Measurements from ENCODE around the gene ELMO3. TPM values are rescaled to one million over a fixed set of nuclear protein-coding genes. Genes with fewer than 3 reads are reported as not detected.

The ELMO3 gene
- total RNA-seq, 2 donors from 2014 or later: 24.1 to 40.5 TPM

GRCh38 chr16:67150833-67151396 lies 48.0 kb upstream of the ELMO3 start, which contains the start of gene B3GNT9:
Gene B3GNT9 (minus strand): TSS chr16:67150998. CDS start chr16:67150485, 513 bp downstream.
- 2 to 4% methylated on average over 23 to 26 of the region's 34 CpGs for WGBS, 2 donors
- Histone ChIP-seq H3K4me1 (peaks cover 30% of the 10 kb centered on the region), H3K27ac (peak within 1 kb of the TSS; percentile 17 to 61 (median 38)), H3K36me3 (replicated peaks in 1 of 2; ENCODE audit: insufficient read depth in 1 of 2, low read depth in 2 of 2) (peaks cover 0 to 7% of the 10 kb centered on the region in 2 donors), H3K27me3 (no peaks in the 10 kb centered on the region), H3K9me3 (no peaks in the 10 kb centered on the region), H3K4me3 (peak within 1 kb of the TSS; percentile 14 to 31)
- ATAC-seq (peak; percentile 54), DNase-seq (peak in 3 of 4 donors; percentile 45 to 72 (median 70))
- TF ChIP-seq CTCF (IDR thresholded peaks at IDR 0.05): no peak
- TF ChIP-seq POLR2A (IDR thresholded peaks at IDR 0.05): peak in 1 of 3 donors; percentile 12
- intact Hi-C loops (cut with DNase I): loop anchor here (5.0 kb wide), 2 partner anchors 134 to 174 kb away; no protein-coding TSS in a partner anchor

GRCh38 chr16:67151431-67152097 lies 47.4 kb upstream of the ELMO3 start:
- peak overlapping the region in 1 of 4 donors; percentile 51 for H3K27ac ChIP-seq
- H3K4me3 ChIP-seq: no peak overlapping the region
- peaks cover 36% of the 10 kb centered on the region for H3K4me1 ChIP-seq
- no peaks in the 10 kb centered on the region for H3K27me3 ChIP-seq
- H3K9me3 ChIP-seq: no peaks in the 10 kb centered on the region
- ATAC-seq: no peak
- H3K36me3 ChIP-seq (replicated peaks in 1 of 2; ENCODE audit: insufficient read depth in 1 of 2, low read depth in 2 of 2): peaks cover 0 to 4% of the 10 kb centered on the region in 2 donors
- intact Hi-C loops (cut with DNase I): loop anchor here (5.0 kb wide), 2 partner anchors 134 to 174 kb away; no protein-coding TSS in a partner anchor
- TF ChIP-seq POLR2A (IDR thresholded peaks at IDR 0.05) (no peak), CTCF (IDR thresholded peaks at IDR 0.05) (no peak)
- DNase-seq: no peak
- WGBS, 2 donors: 36 to 38% methylated on average over 6 to 8 of the region's 8 CpGs

GRCh38 chr16:67154578-67155294 lies 44.2 kb upstream of the ELMO3 start:
- DNase-seq: no peak
- H3K27me3 ChIP-seq: no peaks in the 10 kb centered on the region
- no peak overlapping the region for H3K4me3 ChIP-seq
- WGBS, 2 donors: 39 to 100% methylated on average over 1 to 56 of the region's 61 CpGs
- no peak overlapping the region for H3K27ac ChIP-seq
- no peak for ATAC-seq
- no peaks in the 10 kb centered on the region for H3K36me3 ChIP-seq (replicated peaks in 1 of 2; ENCODE audit: insufficient read depth in 1 of 2, low read depth in 2 of 2)
- intact Hi-C loops (cut with DNase I): loop anchor here (5.0 kb wide), 2 partner anchors 137 to 177 kb away; no protein-coding TSS in a partner anchor
- no peaks in the 10 kb centered on the region for H3K9me3 ChIP-seq
- peaks cover 48% of the 10 kb centered on the region for H3K4me1 ChIP-seq
- TF ChIP-seq POLR2A (IDR thresholded peaks at IDR 0.05) (no peak), CTCF (IDR thresholded peaks at IDR 0.05) (no peak)

- WGBS, 2 donors: 16 to 32% methylated on average over 23 to 49 of the region's 74 CpGs
- Histone ChIP-seq H3K36me3 (replicated peaks in 1 of 2; ENCODE audit: insufficient read depth in 1 of 2, low read depth in 2 of 2) (no peaks in the 10 kb centered on the region), H3K27me3 (no peaks in the 10 kb centered on the region), H3K27ac (no peak overlapping the region), H3K4me1 (peaks cover 40% of the 10 kb centered on the region), H3K9me3 (no peaks in the 10 kb centered on the region), H3K4me3 (no peak overlapping the region)
- TF ChIP-seq POLR2A (IDR thresholded peaks at IDR 0.05) (no peak), CTCF (IDR thresholded peaks at IDR 0.05) (peak; percentile 64 to 100 (median 97))
- ATAC-seq: peak; percentile 65
- peak; percentile 73 to 82 (median 78) for DNase-seq
- intact Hi-C loops (cut with DNase I): no loop called here
Observed at GRCh38 chr16:67155295-67156142, 43.4 kb upstream of the ELMO3 start.
